HCT116 (cell line): ENCODE results near the gene TM9SF2. TPM values are rescaled to one million over a fixed set of nuclear protein-coding genes. Genes with fewer than 3 reads are reported as not detected.

Experiments used
- ATAC-seq: fragments of 200-7000 bp; cut with Tn5 transposase; 2 replicates; pipeline ENCODE4 v1.9.1; 2020; ENCODE audit warnings: mild to moderate bottlenecking, moderate library complexity
- BruUV-seq: library from RNA; stranded (reverse); fragments of 400-500 nt; replicated peaks from 2 replicates; lab custom pipeline; 2021; lab: Mats Ljungman, UMichigan
- CTCF ChIA-PET: fragments of 300-600 bp; sonication (Branson Sonifier 250); formaldehyde crosslinking; loops from one replicate; lab custom pipeline; 2021; ENCODE audit warnings: antibody characterized with exemption; lab: Charles Lee
- POLR2A ChIA-PET: fragments of 300-600, 350-600 bp; sonication (Branson Sonifier 250); formaldehyde crosslinking; loops from one replicate; lab custom pipeline; 2021; ENCODE audit warnings: antibody characterized with exemption; lab: Charles Lee
- RAD21 ChIA-PET, 2 experiments: fragments of 300-600 bp; sonication (Branson Sonifier 250); formaldehyde crosslinking; loops; one replicate each; lab custom pipeline; 2023; ENCODE audit warnings: low total read pairs in 2 of 2; ENCODE audit not compliant: uncharacterized antibody in 2 of 2, unreplicated experiment in 2 of 2, low non-redundant PET in 1 of 2; lab: Charles Lee
- DNase-seq: peaks from one replicate; pipeline ENCODE4 v3.0.0-alpha.2; 2010; ENCODE audit warnings: low read depth, low spot score
- H2AFZ ChIP-seq: fragments of 200-600 bp; shearing (Covaris generic), sonication (generic); 2 replicates; pipeline ENCODE4 v1.6.1; 2017; ENCODE audit warnings: low read depth, mixed run types, mixed read lengths, antibody characterized with exemption, low read length; ENCODE audit not compliant: poor library complexity, severe bottlenecking
- H3K27ac ChIP-seq: 2 replicates; pipeline ENCODE4 v1.5.1; 2012; ENCODE audit warnings: low read depth, low read length
- H3K27me3 ChIP-seq: fragments of 200-600 bp; sonication (generic); 2 replicates; pipeline ENCODE4 v1.6.1; 2016; ENCODE audit warnings: mixed run types, low read length, mixed read lengths; ENCODE audit not compliant: insufficient read depth
- H3K36me3 ChIP-seq, 2 experiments: fragments of 200-500 bp in 1 of 2; fragments of 200-600 bp in 1 of 2; sonication (Bioruptor generic) in 1 of 2; sonication (generic) in 1 of 2; 2 replicates each; pipeline versions ENCODE4 v1.5.1 to v1.6.1; 2014 to 2016; ENCODE audit warnings: low read length in 2 of 2, inconsistent platforms in 1 of 2, mixed read lengths in 1 of 2, mixed run types in 1 of 2; ENCODE audit not compliant: insufficient read depth in 2 of 2, control insufficient read depth in 1 of 2
- H3K4me1 ChIP-seq, 2 experiments: fragments of 200-600 bp in 1 of 2; sonication (generic) in 1 of 2; 2 replicates each; pipeline versions ENCODE4 v1.5.1 to v1.6.1; 2012 to 2017; ENCODE audit warnings: low read length in 2 of 2, inconsistent platforms in 1 of 2, mild to moderate bottlenecking in 1 of 2, mixed read lengths in 1 of 2, mixed run types in 1 of 2, moderate library complexity in 1 of 2; ENCODE audit not compliant: insufficient read depth in 2 of 2, control insufficient read depth in 1 of 2
- H3K4me2 ChIP-seq: fragments of 200-600 bp; sonication (generic); 2 replicates; pipeline ENCODE4 v1.6.1; 2017; ENCODE audit warnings: mixed run types, low read length, mixed read lengths
- H3K4me3 ChIP-seq, 2 experiments: fragments of 200-600 bp in 1 of 2; sonication (generic) in 1 of 2; replicated peaks in 1 of 2; 2 replicates each; pipeline ENCODE4 v1.5.1; 2011 to 2016; ENCODE audit warnings: low read length in 2 of 2, control low read depth in 1 of 2, low read depth in 1 of 2, mild to moderate bottlenecking in 1 of 2, mixed read lengths in 1 of 2, mixed run types in 1 of 2
- H3K79me2 ChIP-seq: fragments of 200-600 bp; sonication (generic); 2 replicates; pipeline ENCODE4 v1.6.1; 2017; ENCODE audit warnings: mild to moderate bottlenecking, mixed run types, low read length, moderate library complexity, mixed read lengths; ENCODE audit not compliant: insufficient read depth
- H3K9ac ChIP-seq: fragments of 200-600 bp; sonication (generic); 2 replicates; pipeline ENCODE4 v1.6.1; 2016; ENCODE audit warnings: low read length, mixed read lengths
- H3K9me2 ChIP-seq: fragments of 200-600 bp; sonication (generic), shearing (Covaris generic); 2 replicates; pipeline ENCODE4 v1.6.1; 2017; ENCODE audit warnings: mixed run types, mild to moderate bottlenecking, moderate library complexity; ENCODE audit not compliant: insufficient read depth
- H3K9me3 ChIP-seq, 2 experiments: fragments of 200-500 bp in 1 of 2; fragments of 200-600 bp in 1 of 2; sonication (Bioruptor generic) in 1 of 2; sonication (generic) in 1 of 2; 2 replicates each; pipeline ENCODE4 v1.6.1; 2014 to 2017; ENCODE audit warnings: low read length in 2 of 2, mixed read lengths in 2 of 2, inconsistent platforms in 1 of 2, low read depth in 1 of 2, mild to moderate bottlenecking in 1 of 2, mixed run types in 1 of 2, moderate library complexity in 1 of 2; ENCODE audit not compliant: control insufficient read depth in 1 of 2, insufficient read depth in 1 of 2
- H4K20me1 ChIP-seq: fragments of 200-600 bp; sonication (generic), shearing (Covaris generic); 2 replicates; pipeline ENCODE4 v1.6.1; 2017; ENCODE audit warnings: mixed run types, mild to moderate bottlenecking, moderate library complexity; ENCODE audit not compliant: insufficient read depth
- CBX3 ChIP-seq: IDR thresholded peaks from 2 replicates; pipeline ENCODE4 v1.6.1; 2012; ENCODE audit warnings: low read depth
- EGR1 ChIP-seq: IDR thresholded peaks from 2 replicates; pipeline ENCODE4 v1.6.1; 2012; ENCODE audit warnings: low read depth
- ELF1 ChIP-seq: IDR thresholded peaks from 2 replicates; pipeline ENCODE4 v1.6.1; 2012; ENCODE audit warnings: low read depth, borderline replicate concordance
- EZH2 ChIP-seq: fragments of 200-600 bp; sonication (generic); IDR thresholded peaks from 2 replicates; pipeline ENCODE4 v1.6.1; 2017; ENCODE audit warnings: antibody characterized with exemption, mixed run types
- MAX ChIP-seq: IDR thresholded peaks from 2 replicates; pipeline ENCODE4 v1.6.1; 2012
- POLR2A ChIP-seq: IDR thresholded peaks from 2 replicates; pipeline ENCODE4 v1.7.0; 2011; ENCODE audit warnings: borderline replicate concordance; ENCODE audit not compliant: insufficient read depth, insufficient read length; ENCODE audit errors: extremely low read depth
- RAD21 ChIP-seq: IDR thresholded peaks from 2 replicates; pipeline ENCODE4 v1.6.1; 2012; ENCODE audit warnings: low read depth, mild to moderate bottlenecking
- SIN3A ChIP-seq: IDR thresholded peaks from 2 replicates; pipeline ENCODE4 v1.6.1; 2012; ENCODE audit warnings: low read depth
- SP1 ChIP-seq: IDR thresholded peaks from 2 replicates; pipeline ENCODE4 v1.6.1; 2012; ENCODE audit warnings: low read depth
- YY1 ChIP-seq: IDR thresholded peaks from 2 replicates; pipeline ENCODE4 v1.6.1; 2011; ENCODE audit warnings: low read length, low read depth, moderate library complexity, mild to moderate bottlenecking; ENCODE audit not compliant: insufficient replicate concordance; ENCODE audit errors: extremely low read depth
- ZBTB33 ChIP-seq: IDR thresholded peaks from 2 replicates; pipeline ENCODE4 v1.6.1; 2011; ENCODE audit warnings: mild to moderate bottlenecking, low read length, moderate library complexity; ENCODE audit not compliant: insufficient replicate concordance; ENCODE audit errors: extremely low read depth
- intact Hi-C: fragments of 100-400 bp; cut with micrococcal nuclease; formaldehyde crosslinking; loops from 2 replicates; pipeline ENCODE4 v1.10.0; 2022
- total RNA-seq: library from RNA; stranded (reverse); gene quantifications from one replicate; pipeline ENCODE4 v1.2.1, GENCODE V29; 2021; ENCODE audit not compliant: unreplicated experiment
- TF ChIP-seq, protein P1 (sequence below): IDR thresholded peaks from 2 replicates; pipeline ENCODE4 v1.6.1; 2012
- TF ChIP-seq, protein P2 (sequence below), 3 experiments: fragments of 200-600 bp in 1 of 3; sonication (generic) in 1 of 3; IDR thresholded peaks in 2 of 3; conservative IDR thresholded peaks in 1 of 3; 2 replicates each; pipeline ENCODE4 v1.5.1; 2012 to 2017; ENCODE audit warnings: low read depth in 2 of 3, low read length in 2 of 3, antibody characterized with exemption in 1 of 3, borderline replicate concordance in 1 of 3, control low read depth in 1 of 3, mild to moderate bottlenecking in 1 of 3, mixed read lengths in 1 of 3, mixed run types in 1 of 3, moderate library complexity in 1 of 3; ENCODE audit not compliant: insufficient read depth in 1 of 3

Gene TM9SF2
- total RNA-seq, 1 experiment from 2014 or later = 77.8 TPM

DNA sequence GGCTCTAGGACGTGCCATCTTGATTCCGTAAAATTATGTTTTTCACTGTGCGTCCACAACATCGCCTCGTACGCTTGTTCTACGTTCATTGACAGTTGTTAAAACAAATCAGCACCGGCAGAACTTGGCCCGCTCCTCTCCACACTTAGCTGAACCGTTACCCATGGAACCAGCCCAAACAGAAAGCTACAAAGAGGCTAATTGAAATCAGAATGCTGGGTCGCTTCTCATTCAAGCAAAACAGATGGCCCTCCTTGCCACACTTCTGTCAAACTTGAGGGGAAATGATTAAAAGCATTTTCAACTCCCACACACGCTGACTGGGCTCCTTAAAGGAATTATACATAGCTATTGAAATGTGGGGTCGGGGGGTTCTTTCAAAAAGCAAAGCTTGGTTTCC, 71.6 kb downstream of the TM9SF2 start:
- no peak for DNase-seq
- Histone ChIP-seq H3K9me2 (no peaks in the 10 kb centered on the region), H3K4me3 (no peak overlapping the region), H3K4me1 (no peaks in the 10 kb centered on the region), H3K36me3 (no peaks in the 10 kb centered on the region), H4K20me1 (no peaks in the 10 kb centered on the region), H2AFZ (no peak overlapping the region), H3K9ac (no peak overlapping the region), H3K9me3 (no peaks in the 10 kb centered on the region), H3K27me3 (no peaks in the 10 kb centered on the region), H3K79me2 (no peaks in the 10 kb centered on the region), H3K27ac (no peak overlapping the region), H3K4me2 (no peak overlapping the region)
- ChIA-PET CTCF (no interaction called here), RAD21 (no interaction called here), POLR2A (no interaction called here)
- no peak for ATAC-seq
- TF ChIP-seq ELF1 (no peak), ZBTB33 (no peak), EGR1 (no peak), SIN3A (no peak), SP1 (no peak), CBX3 (no peak), RAD21 (no peak), POLR2A (no peak), YY1 (no peak), EZH2 (no peak), MAX (no peak)
- TF ChIP-seq, protein P1, sequence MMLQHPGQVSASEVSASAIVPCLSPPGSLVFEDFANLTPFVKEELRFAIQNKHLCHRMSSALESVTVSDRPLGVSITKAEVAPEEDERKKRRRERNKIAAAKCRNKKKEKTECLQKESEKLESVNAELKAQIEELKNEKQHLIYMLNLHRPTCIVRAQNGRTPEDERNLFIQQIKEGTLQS = no peak
- TF ChIP-seq, protein P2, sequence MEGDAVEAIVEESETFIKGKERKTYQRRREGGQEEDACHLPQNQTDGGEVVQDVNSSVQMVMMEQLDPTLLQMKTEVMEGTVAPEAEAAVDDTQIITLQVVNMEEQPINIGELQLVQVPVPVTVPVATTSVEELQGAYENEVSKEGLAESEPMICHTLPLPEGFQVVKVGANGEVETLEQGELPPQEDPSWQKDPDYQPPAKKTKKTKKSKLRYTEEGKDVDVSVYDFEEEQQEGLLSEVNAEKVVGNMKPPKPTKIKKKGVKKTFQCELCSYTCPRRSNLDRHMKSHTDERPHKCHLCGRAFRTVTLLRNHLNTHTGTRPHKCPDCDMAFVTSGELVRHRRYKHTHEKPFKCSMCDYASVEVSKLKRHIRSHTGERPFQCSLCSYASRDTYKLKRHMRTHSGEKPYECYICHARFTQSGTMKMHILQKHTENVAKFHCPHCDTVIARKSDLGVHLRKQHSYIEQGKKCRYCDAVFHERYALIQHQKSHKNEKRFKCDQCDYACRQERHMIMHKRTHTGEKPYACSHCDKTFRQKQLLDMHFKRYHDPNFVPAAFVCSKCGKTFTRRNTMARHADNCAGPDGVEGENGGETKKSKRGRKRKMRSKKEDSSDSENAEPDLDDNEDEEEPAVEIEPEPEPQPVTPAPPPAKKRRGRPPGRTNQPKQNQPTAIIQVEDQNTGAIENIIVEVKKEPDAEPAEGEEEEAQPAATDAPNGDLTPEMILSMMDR (IDR thresholded peaks at IDR 0.05 in 2 of 3, conservative IDR thresholded peaks at IDR 0.05 in 1 of 3; ENCODE audit: borderline replicate concordance in 1 of 3, insufficient read depth in 1 of 3, low read depth in 2 of 3, low read length in 2 of 3) = no peak
- intact Hi-C loops = no loop called here
- BruUV-seq = no TSS peak
